SK-N-SH treated with all-trans-retinoic acid at 6 μM for 48 hours (cell line): ENCODE data around the gene FAXDC2.
"Not testable (repeated sequence)": the region's sequence is repeated elsewhere in the genome, so short reads cannot be mapped to it uniquely, and the experiment has no call there.

ENCODE experiments used
- ATAC-seq: fragments of 200-7000 bp; cut with Tn5 transposase; 3 replicates; pipeline ENCODE4 v1.9.1; 2020; ENCODE audit warnings: mild to moderate bottlenecking, moderate library complexity
- CSDC2 ChIP-seq: fragments of 250-450 bp; sonication (Bioruptor Pico); IDR thresholded peaks from 2 replicates; pipeline ENCODE4 v1.5.0; 2020; ENCODE audit warnings: mild to moderate bottlenecking, moderate library complexity
- GLIS3 ChIP-seq: fragments of 250-450 bp; sonication (Bioruptor Pico); IDR thresholded peaks from 2 replicates; pipeline ENCODE4 v1.5.0; 2020; ENCODE audit warnings: mild to moderate bottlenecking, moderate library complexity
- ISL1 ChIP-seq: fragments of 250-450 bp; sonication (Bioruptor Pico); IDR thresholded peaks from 2 replicates; pipeline ENCODE4 v2.1.2; 2022; ENCODE audit warnings: mild to moderate bottlenecking, moderate library complexity
- OSR1 ChIP-seq: fragments of 250-450 bp; sonication (Bioruptor Pico); IDR thresholded peaks from 2 replicates; pipeline ENCODE4 v1.8.0; 2022; ENCODE audit warnings: moderate library complexity, mild to moderate bottlenecking, inconsistent platforms
- RARB ChIP-seq: fragments of 250-450 bp; sonication (Bioruptor Pico); IDR thresholded peaks from 2 replicates; pipeline ENCODE4 v1.8.0; 2021; ENCODE audit warnings: mild to moderate bottlenecking, moderate library complexity
- TCF4 ChIP-seq: fragments of 250-450 bp; sonication (Bioruptor Pico); IDR thresholded peaks from 2 replicates; pipeline ENCODE4 v1.8.0; 2021; ENCODE audit warnings: mild to moderate bottlenecking, moderate library complexity, borderline replicate concordance
- TOX ChIP-seq: fragments of 250-450 bp; sonication (Bioruptor Pico); IDR thresholded peaks from 2 replicates; pipeline ENCODE4 v1.8.0; 2021; ENCODE audit warnings: mild to moderate bottlenecking, moderate library complexity, borderline replicate concordance
- ZC3H10 ChIP-seq: fragments of 250-450 bp; sonication (Bioruptor Pico); IDR thresholded peaks from 2 replicates; pipeline ENCODE4 v1.5.1; 2021; ENCODE audit warnings: mild to moderate bottlenecking, moderate library complexity
- ZFP3 ChIP-seq: fragments of 250-450 bp; sonication (Bioruptor Pico); IDR thresholded peaks from 2 replicates; pipeline ENCODE4 v1.5.0; 2020; ENCODE audit warnings: mild to moderate bottlenecking, moderate library complexity
- ZFP30 ChIP-seq: fragments of 450-650 bp; formaldehyde crosslinking; IDR thresholded peaks from 2 replicates; pipeline ENCODE4 v1.5.0; 2022; ENCODE audit warnings: mild to moderate bottlenecking, moderate library complexity
- ZNF70 ChIP-seq: fragments of 450-650 bp; formaldehyde crosslinking; IDR thresholded peaks from 2 replicates; pipeline ENCODE4 v1.5.0; 2020; ENCODE audit warnings: mild to moderate bottlenecking, moderate library complexity
- TF ChIP-seq, protein P1 (sequence below): fragments of 250-450 bp; sonication (Bioruptor Pico); IDR thresholded peaks from 2 replicates; pipeline ENCODE4 v1.5.1; 2020; ENCODE audit warnings: low read depth, mild to moderate bottlenecking, moderate library complexity
- TF ChIP-seq, protein P2 (sequence below): fragments of 250-450 bp; sonication (Bioruptor Pico); IDR thresholded peaks from 2 replicates; pipeline ENCODE4 v1.8.0; 2020; ENCODE audit warnings: mild to moderate bottlenecking, moderate library complexity, borderline replicate concordance
- TF ChIP-seq, protein P3 (sequence below): fragments of 250-450 bp; sonication (Bioruptor Pico); IDR thresholded peaks from 2 replicates; pipeline ENCODE4 v1.5.0; 2020; ENCODE audit warnings: mild to moderate bottlenecking, moderate library complexity

The FAXDC2 gene

DNA sequence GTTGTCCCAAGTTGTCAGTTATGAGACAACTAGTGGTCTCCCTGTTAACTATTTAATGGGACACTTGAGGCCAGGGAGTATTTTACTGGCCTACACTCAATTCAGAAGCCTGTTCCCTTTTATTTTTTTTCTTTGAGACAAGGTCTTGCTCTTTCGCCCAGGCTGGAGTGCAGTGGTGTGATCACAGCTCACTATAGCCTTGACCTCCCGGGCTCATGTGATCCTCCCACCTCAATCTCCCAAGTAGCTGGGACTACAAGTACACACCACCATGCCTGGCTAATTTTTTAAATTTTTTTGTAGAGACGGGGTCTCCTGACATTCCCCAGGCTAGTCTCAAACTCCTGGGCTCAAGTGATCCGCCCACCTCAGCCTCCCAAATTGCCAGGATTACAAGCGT is 27.5 kb downstream of the FAXDC2 start:
- ATAC-seq = not testable (repeated sequence)

DNA sequence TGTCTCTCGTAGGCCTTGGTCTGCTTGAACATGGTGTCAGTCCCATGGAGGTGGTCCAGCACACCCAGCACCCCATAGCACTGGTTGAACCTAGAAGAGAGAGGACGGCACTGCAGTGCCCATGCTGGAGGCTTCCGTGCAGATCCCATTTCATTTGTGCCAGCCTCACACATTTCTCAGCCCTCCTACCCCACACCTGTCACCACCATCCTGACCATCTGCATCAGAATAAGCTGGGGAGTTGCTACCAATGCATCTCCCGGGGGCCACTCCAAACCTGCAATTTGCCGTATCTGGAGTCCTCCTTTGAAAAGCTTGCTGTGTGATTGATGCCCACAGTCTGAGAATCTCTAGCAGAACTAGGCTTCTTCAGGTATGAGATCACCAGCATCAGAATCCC is 30.0 kb downstream of the FAXDC2 start:
- no peak for ATAC-seq
- TF ChIP-seq RARB (no peak), OSR1 (no peak), ZFP30 (no peak), CSDC2 (CRISPR knock-in tag) (no peak), TOX (CRISPR knock-in tag) (no peak), GLIS3 (CRISPR knock-in tag) (no peak)
- TF ChIP-seq, protein P1, sequence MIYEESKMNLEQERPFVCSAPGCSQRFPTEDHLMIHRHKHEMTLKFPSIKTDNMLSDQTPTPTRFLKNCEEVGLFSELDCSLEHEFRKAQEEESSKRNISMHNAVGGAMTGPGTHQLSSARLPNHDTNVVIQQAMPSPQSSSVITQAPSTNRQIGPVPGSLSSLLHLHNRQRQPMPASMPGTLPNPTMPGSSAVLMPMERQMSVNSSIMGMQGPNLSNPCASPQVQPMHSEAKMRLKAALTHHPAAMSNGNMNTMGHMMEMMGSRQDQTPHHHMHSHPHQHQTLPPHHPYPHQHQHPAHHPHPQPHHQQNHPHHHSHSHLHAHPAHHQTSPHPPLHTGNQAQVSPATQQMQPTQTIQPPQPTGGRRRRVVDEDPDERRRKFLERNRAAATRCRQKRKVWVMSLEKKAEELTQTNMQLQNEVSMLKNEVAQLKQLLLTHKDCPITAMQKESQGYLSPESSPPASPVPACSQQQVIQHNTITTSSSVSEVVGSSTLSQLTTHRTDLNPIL (CRISPR knock-in tag) = no peak
- TF ChIP-seq, protein P2, sequence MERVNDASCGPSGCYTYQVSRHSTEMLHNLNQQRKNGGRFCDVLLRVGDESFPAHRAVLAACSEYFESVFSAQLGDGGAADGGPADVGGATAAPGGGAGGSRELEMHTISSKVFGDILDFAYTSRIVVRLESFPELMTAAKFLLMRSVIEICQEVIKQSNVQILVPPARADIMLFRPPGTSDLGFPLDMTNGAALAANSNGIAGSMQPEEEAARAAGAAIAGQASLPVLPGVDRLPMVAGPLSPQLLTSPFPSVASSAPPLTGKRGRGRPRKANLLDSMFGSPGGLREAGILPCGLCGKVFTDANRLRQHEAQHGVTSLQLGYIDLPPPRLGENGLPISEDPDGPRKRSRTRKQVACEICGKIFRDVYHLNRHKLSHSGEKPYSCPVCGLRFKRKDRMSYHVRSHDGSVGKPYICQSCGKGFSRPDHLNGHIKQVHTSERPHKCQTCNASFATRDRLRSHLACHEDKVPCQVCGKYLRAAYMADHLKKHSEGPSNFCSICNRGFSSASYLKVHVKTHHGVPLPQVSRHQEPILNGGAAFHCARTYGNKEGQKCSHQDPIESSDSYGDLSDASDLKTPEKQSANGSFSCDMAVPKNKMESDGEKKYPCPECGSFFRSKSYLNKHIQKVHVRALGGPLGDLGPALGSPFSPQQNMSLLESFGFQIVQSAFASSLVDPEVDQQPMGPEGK (CRISPR knock-in tag) = no peak
- TF ChIP-seq, protein P3, sequence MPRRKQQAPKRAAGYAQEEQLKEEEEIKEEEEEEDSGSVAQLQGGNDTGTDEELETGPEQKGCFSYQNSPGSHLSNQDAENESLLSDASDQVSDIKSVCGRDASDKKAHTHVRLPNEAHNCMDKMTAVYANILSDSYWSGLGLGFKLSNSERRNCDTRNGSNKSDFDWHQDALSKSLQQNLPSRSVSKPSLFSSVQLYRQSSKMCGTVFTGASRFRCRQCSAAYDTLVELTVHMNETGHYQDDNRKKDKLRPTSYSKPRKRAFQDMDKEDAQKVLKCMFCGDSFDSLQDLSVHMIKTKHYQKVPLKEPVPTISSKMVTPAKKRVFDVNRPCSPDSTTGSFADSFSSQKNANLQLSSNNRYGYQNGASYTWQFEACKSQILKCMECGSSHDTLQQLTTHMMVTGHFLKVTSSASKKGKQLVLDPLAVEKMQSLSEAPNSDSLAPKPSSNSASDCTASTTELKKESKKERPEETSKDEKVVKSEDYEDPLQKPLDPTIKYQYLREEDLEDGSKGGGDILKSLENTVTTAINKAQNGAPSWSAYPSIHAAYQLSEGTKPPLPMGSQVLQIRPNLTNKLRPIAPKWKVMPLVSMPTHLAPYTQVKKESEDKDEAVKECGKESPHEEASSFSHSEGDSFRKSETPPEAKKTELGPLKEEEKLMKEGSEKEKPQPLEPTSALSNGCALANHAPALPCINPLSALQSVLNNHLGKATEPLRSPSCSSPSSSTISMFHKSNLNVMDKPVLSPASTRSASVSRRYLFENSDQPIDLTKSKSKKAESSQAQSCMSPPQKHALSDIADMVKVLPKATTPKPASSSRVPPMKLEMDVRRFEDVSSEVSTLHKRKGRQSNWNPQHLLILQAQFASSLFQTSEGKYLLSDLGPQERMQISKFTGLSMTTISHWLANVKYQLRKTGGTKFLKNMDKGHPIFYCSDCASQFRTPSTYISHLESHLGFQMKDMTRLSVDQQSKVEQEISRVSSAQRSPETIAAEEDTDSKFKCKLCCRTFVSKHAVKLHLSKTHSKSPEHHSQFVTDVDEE (CRISPR knock-in tag) = no peak

DNA sequence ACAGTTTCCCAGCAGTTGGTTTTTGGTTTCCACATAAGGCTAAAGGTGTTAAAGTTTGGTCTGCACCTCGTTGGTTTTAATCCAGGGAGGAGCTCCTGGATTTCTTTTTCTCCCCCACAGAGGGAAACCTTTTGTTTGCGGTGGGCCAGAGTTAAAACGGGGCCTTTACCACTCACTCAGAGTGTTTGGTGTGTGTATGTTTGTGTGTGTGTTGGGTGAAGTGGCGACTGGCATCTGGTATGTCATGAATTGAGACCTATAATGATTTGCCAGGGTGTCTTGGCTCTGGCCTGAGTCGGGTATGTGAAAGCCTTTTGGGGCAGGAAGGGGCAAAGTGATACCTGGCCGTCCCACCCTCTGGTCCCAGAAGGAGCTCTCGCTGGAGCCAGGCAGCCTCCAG is 30.9 kb downstream of the FAXDC2 start:
- TF ChIP-seq ZC3H10 (CRISPR knock-in tag) (no peak), ZNF70 (CRISPR knock-in tag) (no peak), OSR1 (no peak), TCF4 (no peak), ISL1 (CRISPR knock-in tag) (no peak)
- TF ChIP-seq, protein P3 (CRISPR knock-in tag) = no peak
- TF ChIP-seq, all 23 proteins: peak for 0
- ATAC-seq = no peak

DNA sequence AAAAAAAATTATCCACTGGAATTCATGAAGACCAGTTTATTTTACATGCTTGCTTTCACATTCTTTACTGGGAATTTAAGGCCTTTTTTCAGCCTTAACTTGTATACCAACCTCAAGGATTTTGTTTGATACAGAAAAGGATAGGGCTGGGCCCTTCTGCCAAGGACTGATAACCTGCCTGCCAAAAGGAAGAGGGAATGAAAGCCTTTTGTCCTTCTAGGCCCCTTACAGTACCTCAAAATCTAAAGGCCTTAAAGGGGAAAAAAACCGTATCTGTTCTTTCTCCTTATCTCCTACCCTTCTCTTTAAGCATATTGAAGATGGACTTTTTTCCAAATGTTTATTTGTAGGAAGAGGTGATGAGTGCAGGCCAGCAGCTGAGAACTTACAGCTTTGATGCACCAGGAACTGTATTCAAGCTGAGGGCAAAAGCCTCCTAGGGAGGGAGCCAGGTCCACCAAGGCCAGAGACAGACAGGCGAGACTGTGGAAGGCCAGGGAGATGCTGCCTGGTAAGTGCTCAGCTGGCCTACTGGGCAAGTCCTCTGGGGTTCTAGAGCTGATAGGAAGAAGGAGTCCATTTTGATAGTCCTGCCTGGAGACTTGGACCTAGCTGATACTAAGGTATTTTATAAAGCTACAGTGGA is 31.8 kb downstream of the FAXDC2 start:
- ATAC-seq = no peak

DNA sequence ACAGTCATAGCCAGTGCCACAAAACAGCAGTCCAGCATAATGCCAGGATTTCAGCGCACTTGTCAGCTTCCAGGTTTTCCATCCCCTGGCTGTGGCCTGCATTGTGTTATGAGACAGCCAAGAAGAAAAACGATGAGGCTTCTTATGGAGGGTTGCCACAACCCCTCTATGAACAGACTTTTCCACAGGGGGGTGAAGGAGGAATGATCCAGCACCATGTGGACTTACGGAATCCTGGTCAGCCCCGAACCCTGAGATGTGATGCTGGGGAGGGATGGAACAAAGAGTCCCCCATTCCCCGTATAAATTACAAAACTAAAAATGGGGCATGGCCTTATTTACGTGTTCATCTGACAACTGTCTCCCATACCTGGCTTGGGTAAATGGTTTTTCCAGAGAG is 32.6 kb downstream of the FAXDC2 start:
- ATAC-seq = no peak
- TF ChIP-seq, protein P2 (CRISPR knock-in tag) = no peak
- TF ChIP-seq GLIS3 (CRISPR knock-in tag) (no peak), ZFP3 (no peak)
- TF ChIP-seq, protein P3 (CRISPR knock-in tag) = no peak
- TF ChIP-seq, protein P1 (CRISPR knock-in tag) = no peak

More for the DNA sequence above, 31.8 kb downstream of the FAXDC2 start:
- TF ChIP-seq, protein P2 (CRISPR knock-in tag) = no peak
